Astrocyte of the spinal cord (primary cell): ENCODE results near the gene HOXD11.

Source experiments
- DNase-seq: peaks from one replicate; pipeline ENCODE4 v3.0.0; 2011; ENCODE audit warnings: low read depth, low spot score
- H3K4me3 ChIP-seq: 2 replicates; pipeline ENCODE4 v1.5.1; 2011; ENCODE audit warnings: low read depth, mild to moderate bottlenecking, low read length, moderate library complexity
- CTCF ChIP-seq: IDR thresholded peaks from 2 replicates; pipeline ENCODE4 v1.5.1; 2012; ENCODE audit warnings: low read depth, mild to moderate bottlenecking, low read length, inconsistent platforms
- in situ Hi-C: cut with HindIII; loops from 2 replicates; pipeline ENCODE4 v1.10.0; 2017; ENCODE audit warnings: low sequenced_read_pairs

Gene HOXD11

GRCh38 chr2:176103742-176104315, 3.3 kb upstream of the HOXD11 start:
- TF ChIP-seq CTCF = no peak
- in situ Hi-C loops = no loop called here
- no peak overlapping the region for H3K4me3 ChIP-seq
- no peak for DNase-seq

GRCh38 chr2:176104316-176105077, 2.6 kb upstream of the HOXD11 start:
- DNase-seq = no peak
- no peak overlapping the region for H3K4me3 ChIP-seq
- in situ Hi-C loops = no loop called here
- TF ChIP-seq CTCF = no peak

- H3K4me3 ChIP-seq = no peak overlapping the region
- in situ Hi-C loops = no loop called here
Observed at GRCh38 chr2:176105078-176105729, 1.9 kb upstream of the HOXD11 start.

GRCh38 chr2:176105730-176106580, 1.1 kb upstream of the HOXD11 start:
- in situ Hi-C loops = no loop called here
- DNase-seq = no peak
- no peak overlapping the region for H3K4me3 ChIP-seq
- TF ChIP-seq CTCF = no peak

More at GRCh38 chr2:176105078-176105729, 1.9 kb upstream of the HOXD11 start:
- DNase-seq = no peak
- no peak for TF ChIP-seq CTCF

- H3K4me3 ChIP-seq = no peak overlapping the region
- no peak for DNase-seq
- TF ChIP-seq CTCF = no peak
- in situ Hi-C loops = no loop called here
Observed at GRCh38 chr2:176107731-176108181, 676 bp downstream of the HOXD11 start.

- no peak for DNase-seq
Observed at GRCh38 chr2:176109192-176109901, 2.3 kb downstream of the HOXD11 start.

More at GRCh38 chr2:176109192-176109901, 2.3 kb downstream of the HOXD11 start:
- TF ChIP-seq CTCF = no peak
- in situ Hi-C loops = no loop called here
- H3K4me3 ChIP-seq = no peak overlapping the region
